H1 (cell line): ENCODE results near the gene KRTAP9-7.

Experiments
- EZH2 ChIP-seq: fragments of 200-600 bp; sonication (generic); IDR thresholded peaks from 2 replicates; pipeline ENCODE4 v1.7.1; 2012; ENCODE audit warnings: low read depth, mild to moderate bottlenecking, moderate library complexity, low read length, inconsistent platforms; ENCODE audit not compliant: severe bottlenecking
- NRF1 ChIP-seq: IDR thresholded peaks from 2 replicates; pipeline ENCODE4 v1.6.1; 2011; ENCODE audit warnings: mild to moderate bottlenecking, low read depth, low read length, improper control_type of control experiment
- POLR2A ChIP-seq, 2 experiments: IDR thresholded peaks; 1 replicate in 1 of 2; 2 replicates in 1 of 2; pipeline ENCODE4 v1.6.1; 2011; ENCODE audit warnings: low read depth in 2 of 2, low read length in 2 of 2, mild to moderate bottlenecking in 2 of 2; ENCODE audit errors: control extremely low read depth in 1 of 2
- POLR2AphosphoS5 ChIP-seq: IDR thresholded peaks from 2 replicates; pipeline ENCODE4 v1.6.1; 2011; ENCODE audit warnings: low read depth, low read length
- TAF7 ChIP-seq: optimal IDR thresholded peaks from 2 replicates; pipeline ENCODE3; 2011; ENCODE audit warnings: low read depth, mild to moderate bottlenecking, inconsistent platforms, low read length, moderate library complexity, borderline replicate concordance
- TEAD4 ChIP-seq: IDR thresholded peaks from 2 replicates; pipeline ENCODE4 v1.6.1; 2012; ENCODE audit warnings: low read depth, low read length, inconsistent platforms, mixed read lengths
- TF ChIP-seq, protein P1 (sequence below), 3 experiments: IDR thresholded peaks; 1 replicate in 2 of 3; 2 replicates in 1 of 3; pipeline versions ENCODE4 v1.5.1 to v1.6.1; 2011; ENCODE audit warnings: low read length in 3 of 3, mild to moderate bottlenecking in 3 of 3, inconsistent platforms in 2 of 3, low read depth in 1 of 3, moderate library complexity in 1 of 3; ENCODE audit not compliant: insufficient read depth in 1 of 3; ENCODE audit errors: control extremely low read depth in 1 of 3

- TF ChIP-seq, protein P1, sequence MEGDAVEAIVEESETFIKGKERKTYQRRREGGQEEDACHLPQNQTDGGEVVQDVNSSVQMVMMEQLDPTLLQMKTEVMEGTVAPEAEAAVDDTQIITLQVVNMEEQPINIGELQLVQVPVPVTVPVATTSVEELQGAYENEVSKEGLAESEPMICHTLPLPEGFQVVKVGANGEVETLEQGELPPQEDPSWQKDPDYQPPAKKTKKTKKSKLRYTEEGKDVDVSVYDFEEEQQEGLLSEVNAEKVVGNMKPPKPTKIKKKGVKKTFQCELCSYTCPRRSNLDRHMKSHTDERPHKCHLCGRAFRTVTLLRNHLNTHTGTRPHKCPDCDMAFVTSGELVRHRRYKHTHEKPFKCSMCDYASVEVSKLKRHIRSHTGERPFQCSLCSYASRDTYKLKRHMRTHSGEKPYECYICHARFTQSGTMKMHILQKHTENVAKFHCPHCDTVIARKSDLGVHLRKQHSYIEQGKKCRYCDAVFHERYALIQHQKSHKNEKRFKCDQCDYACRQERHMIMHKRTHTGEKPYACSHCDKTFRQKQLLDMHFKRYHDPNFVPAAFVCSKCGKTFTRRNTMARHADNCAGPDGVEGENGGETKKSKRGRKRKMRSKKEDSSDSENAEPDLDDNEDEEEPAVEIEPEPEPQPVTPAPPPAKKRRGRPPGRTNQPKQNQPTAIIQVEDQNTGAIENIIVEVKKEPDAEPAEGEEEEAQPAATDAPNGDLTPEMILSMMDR (IDR thresholded peaks at IDR 0.05; ENCODE audit: control extremely low read depth in 1 of 3, insufficient read depth in 1 of 3, low read depth in 1 of 3, low read length in 3 of 3): no peak
- TF ChIP-seq EZH2 (no peak), TAF7 (no peak), POLR2AphosphoS5 (no peak), TEAD4 (no peak), POLR2A (IDR thresholded peaks at IDR 0.05; ENCODE audit: control extremely low read depth in 1 of 2, low read depth in 2 of 2, low read length in 2 of 2) (no peak), NRF1 (no peak)
These were observed 17.1 kb upstream of the KRTAP9-7 start for GRCh38 chr17:41258406-41258805.
